OCI-LY1 (cell line): Measurements from ENCODE around the gene NNT.

ENCODE experiments used
- H2AFZ ChIP-seq: fragments of 200-600 bp; sonication (generic), shearing (Covaris generic); 2 replicates; pipeline ENCODE4 v1.6.0; 2014; ENCODE audit warnings: antibody characterized with exemption, mild to moderate bottlenecking, low read length
- H3F3A ChIP-seq: fragments of 200-600 bp; sonication (generic), shearing (Covaris generic); 2 replicates; pipeline ENCODE4 v1.6.0; 2014; ENCODE audit warnings: mild to moderate bottlenecking, antibody characterized with exemption, low read length, moderate library complexity; ENCODE audit not compliant: insufficient read depth
- H3K27ac ChIP-seq: fragments of 200-600 bp; sonication (generic); 2 replicates; pipeline ENCODE4 v1.5.1; 2014; ENCODE audit warnings: low read length, mixed run types, mild to moderate bottlenecking, low read depth; ENCODE audit not compliant: poor library complexity, severe bottlenecking
- H3K27me3 ChIP-seq: fragments of 200-600 bp; sonication (generic); 2 replicates; pipeline ENCODE4 v1.6.0; 2014; ENCODE audit warnings: antibody characterized with exemption, mild to moderate bottlenecking, low read length, moderate library complexity; ENCODE audit not compliant: insufficient read depth
- H3K36me3 ChIP-seq: fragments of 200-600 bp; sonication (generic); 2 replicates; pipeline ENCODE4 v1.6.1; 2014; ENCODE audit warnings: mild to moderate bottlenecking, antibody characterized with exemption, low read length, moderate library complexity, mixed read lengths; ENCODE audit not compliant: insufficient read depth
- H3K4me1 ChIP-seq: fragments of 200-600 bp; sonication (generic); 2 replicates; pipeline ENCODE4 v1.5.1; 2014; ENCODE audit warnings: mild to moderate bottlenecking, low read length, moderate library complexity; ENCODE audit not compliant: insufficient read depth, severe bottlenecking
- H3K4me2 ChIP-seq: fragments of 200-600 bp; sonication (generic), shearing (Covaris generic); 2 replicates; pipeline ENCODE4 v1.6.1; 2014; ENCODE audit warnings: low read length
- H3K4me3 ChIP-seq: fragments of 200-600 bp; sonication (generic); 2 replicates; pipeline ENCODE4 v1.5.1; 2014; ENCODE audit warnings: low read length, low read depth, mild to moderate bottlenecking, mixed read lengths; ENCODE audit not compliant: poor library complexity, severe bottlenecking
- H3K79me2 ChIP-seq: fragments of 200-600 bp; shearing (Covaris generic); 2 replicates; pipeline ENCODE4 v1.6.1; 2016; ENCODE audit warnings: mixed run types, low read length, mixed read lengths; ENCODE audit not compliant: insufficient read depth
- H3K9ac ChIP-seq: fragments of 200-600 bp; sonication (generic), shearing (Covaris generic); 2 replicates; pipeline ENCODE4 v1.6.1; 2014; ENCODE audit warnings: mild to moderate bottlenecking, low read length, mixed read lengths
- H3K9me2 ChIP-seq: fragments of 200-600 bp; sonication (generic), shearing (Covaris generic); 2 replicates; pipeline ENCODE4 v1.6.1; 2014; ENCODE audit warnings: low read depth, mild to moderate bottlenecking, low read length, mixed read lengths
- H3K9me3 ChIP-seq: fragments of 200-600 bp; shearing (Covaris generic); 2 replicates; pipeline ENCODE4 v1.6.1; 2014; ENCODE audit warnings: low read length, mixed read lengths
- H4K20me1 ChIP-seq: fragments of 200-600 bp; sonication (generic), shearing (Covaris generic); 2 replicates; pipeline ENCODE4 v1.6.0; 2016; ENCODE audit warnings: mild to moderate bottlenecking, low read length; ENCODE audit not compliant: insufficient read depth
- EZH2 ChIP-seq: fragments of 200-600 bp; sonication (generic), shearing (Covaris generic); IDR thresholded peaks from 2 replicates; pipeline ENCODE4 v1.8.0; 2017; ENCODE audit warnings: borderline replicate concordance, mixed run types, mild to moderate bottlenecking, antibody characterized with exemption, low read length, moderate library complexity, mixed read lengths
- TF ChIP-seq, protein P1 (sequence below): fragments of 200-600 bp; sonication (generic), shearing (Covaris generic); IDR thresholded peaks from 2 replicates; pipeline ENCODE4 v1.5.1; 2017; ENCODE audit warnings: mild to moderate bottlenecking, antibody characterized with exemption, low read length, moderate library complexity, mixed read lengths

NNT gene

GRCh38 chr5:43679214-43679613 is 76.2 kb downstream of the NNT start:
- Histone ChIP-seq H3K4me3 (no peak overlapping the region), H4K20me1 (no peaks in the 10 kb centered on the region), H3K79me2 (no peaks in the 10 kb centered on the region), H3K4me2 (no peak overlapping the region), H3K4me1 (no peaks in the 10 kb centered on the region), H3K27ac (no peak overlapping the region), H3K9me2 (no peaks in the 10 kb centered on the region), H3K9me3 (no peaks in the 10 kb centered on the region), H3F3A (no peaks in the 10 kb centered on the region), H3K27me3 (no peaks in the 10 kb centered on the region), H3K9ac (no peak overlapping the region), H2AFZ (no peak overlapping the region), H3K36me3 (peaks cover 55% of the 10 kb centered on the region)
- TF ChIP-seq, protein P1, sequence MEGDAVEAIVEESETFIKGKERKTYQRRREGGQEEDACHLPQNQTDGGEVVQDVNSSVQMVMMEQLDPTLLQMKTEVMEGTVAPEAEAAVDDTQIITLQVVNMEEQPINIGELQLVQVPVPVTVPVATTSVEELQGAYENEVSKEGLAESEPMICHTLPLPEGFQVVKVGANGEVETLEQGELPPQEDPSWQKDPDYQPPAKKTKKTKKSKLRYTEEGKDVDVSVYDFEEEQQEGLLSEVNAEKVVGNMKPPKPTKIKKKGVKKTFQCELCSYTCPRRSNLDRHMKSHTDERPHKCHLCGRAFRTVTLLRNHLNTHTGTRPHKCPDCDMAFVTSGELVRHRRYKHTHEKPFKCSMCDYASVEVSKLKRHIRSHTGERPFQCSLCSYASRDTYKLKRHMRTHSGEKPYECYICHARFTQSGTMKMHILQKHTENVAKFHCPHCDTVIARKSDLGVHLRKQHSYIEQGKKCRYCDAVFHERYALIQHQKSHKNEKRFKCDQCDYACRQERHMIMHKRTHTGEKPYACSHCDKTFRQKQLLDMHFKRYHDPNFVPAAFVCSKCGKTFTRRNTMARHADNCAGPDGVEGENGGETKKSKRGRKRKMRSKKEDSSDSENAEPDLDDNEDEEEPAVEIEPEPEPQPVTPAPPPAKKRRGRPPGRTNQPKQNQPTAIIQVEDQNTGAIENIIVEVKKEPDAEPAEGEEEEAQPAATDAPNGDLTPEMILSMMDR: no peak
- TF ChIP-seq EZH2: no peak

- H3K79me2 ChIP-seq: no peaks in the 10 kb centered on the region
- H2AFZ ChIP-seq: no peak overlapping the region
- H3K27me3 ChIP-seq: no peaks in the 10 kb centered on the region
- no peak overlapping the region for H3K27ac ChIP-seq
- no peak overlapping the region for H3K4me3 ChIP-seq
- peaks cover 63% of the 10 kb centered on the region for H3K36me3 ChIP-seq
- no peaks in the 10 kb centered on the region for H3K9me3 ChIP-seq
- no peaks in the 10 kb centered on the region for H3K9me2 ChIP-seq
- H3F3A ChIP-seq: no peaks in the 10 kb centered on the region
- H3K4me2 ChIP-seq: no peak overlapping the region
- no peak for TF ChIP-seq EZH2
- TF ChIP-seq, protein P1: no peak
- no peaks in the 10 kb centered on the region for H3K4me1 ChIP-seq
- H3K9ac ChIP-seq: no peak overlapping the region
- no peaks in the 10 kb centered on the region for H4K20me1 ChIP-seq
These were observed 77.3 kb downstream of the NNT start for GRCh38 chr5:43680286-43680685.

DNA sequence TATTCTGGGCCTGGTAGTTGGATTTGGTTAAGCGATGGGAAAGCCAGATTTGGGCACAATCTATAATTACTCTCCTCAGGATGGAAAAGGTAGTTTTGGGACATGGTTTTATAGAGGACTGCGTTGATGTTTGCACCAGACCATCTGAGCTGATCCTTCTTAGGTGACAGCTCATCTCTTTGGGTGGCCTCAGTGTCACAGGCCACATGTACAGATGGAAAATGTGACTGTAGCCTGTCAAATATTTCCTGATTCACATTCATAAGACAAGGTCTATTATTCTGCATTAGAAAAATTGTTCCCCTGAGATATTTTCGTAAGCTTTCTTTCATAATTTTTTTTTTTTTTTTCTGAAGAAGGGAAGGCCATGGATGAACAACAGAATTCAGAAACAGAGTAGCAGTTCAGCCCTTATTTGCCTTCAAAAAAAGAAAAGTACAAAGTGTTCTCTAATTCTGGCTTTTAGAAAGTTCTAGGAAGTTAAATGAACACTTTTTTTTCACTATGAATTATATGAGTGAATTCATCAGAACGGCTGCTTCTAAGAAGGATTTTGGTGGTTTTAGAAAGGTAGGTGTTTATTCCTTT is 81.0 kb downstream of the NNT start:
- Histone ChIP-seq H3K27me3 (no peaks in the 10 kb centered on the region), H3K27ac (no peak overlapping the region), H3K4me1 (no peaks in the 10 kb centered on the region), H3F3A (no peaks in the 10 kb centered on the region), H3K9ac (no peak overlapping the region), H2AFZ (no peak overlapping the region), H3K4me3 (no peak overlapping the region), H3K79me2 (no peaks in the 10 kb centered on the region), H3K4me2 (no peak overlapping the region), H3K9me2 (no peaks in the 10 kb centered on the region), H4K20me1 (no peaks in the 10 kb centered on the region), H3K9me3 (no peaks in the 10 kb centered on the region), H3K36me3 (peaks cover 54% of the 10 kb centered on the region)
- TF ChIP-seq, protein P1: no peak
- TF ChIP-seq EZH2: no peak
